H1 (cell line): ENCODE measurements around the gene HDHD5. TPM values are rescaled to one million over a fixed set of nuclear protein-coding genes. Genes with fewer than 3 reads are reported as not detected.
A peak's percentile ranks its signal among the peaks of the same experiment; 100 is the strongest.

Experiments used
- CTCF ChIA-PET: fragments of 300-600 bp; sonication (Branson Sonifier 250); formaldehyde crosslinking; loops from one replicate; lab custom pipeline; 2021; ENCODE audit not compliant: partially characterized antibody; lab: Charles Lee
- POLR2A ChIA-PET: fragments of 300-600 bp; sonication (Branson Sonifier 250); formaldehyde crosslinking; loops from one replicate; lab custom pipeline; 2021; ENCODE audit warnings: inconsistent platforms; ENCODE audit not compliant: partially characterized antibody; lab: Charles Lee
- DNase-seq, 2 experiments: peaks; one replicate each; pipeline versions ENCODE4 v3.0.0 to v3.0.0-alpha.2; 2010 to 2022; ENCODE audit warnings: low spot score in 2 of 2, low read depth in 1 of 2, mixed read lengths in 1 of 2
- FAIRE-seq: peaks from 2 replicates; lab custom pipeline; 2011; peaks lifted over from hg19 to GRCh38; lab: Jason Lieb, UNC
- H2AFZ ChIP-seq: 2 replicates; pipeline ENCODE4 v1.8.1; 2012; ENCODE audit warnings: low read length, inconsistent platforms
- H2AK5ac ChIP-seq: 2 replicates; pipeline ENCODE4 v1.6.1; 2013; ENCODE audit warnings: low read depth, low read length
- H2BK120ac ChIP-seq: replicated peaks from 2 replicates; pipeline ENCODE3; 2013; ENCODE audit warnings: low read depth, low read length, inconsistent platforms
- H2BK12ac ChIP-seq: 2 replicates; pipeline ENCODE4 v1.6.1; 2013; ENCODE audit warnings: low read depth, low read length
- H2BK15ac ChIP-seq: 2 replicates; pipeline ENCODE4 v1.6.1; 2013; ENCODE audit warnings: low read length
- H2BK20ac ChIP-seq: 2 replicates; pipeline ENCODE4 v1.6.1; 2013; ENCODE audit warnings: low read length
- H2BK5ac ChIP-seq: 2 replicates; pipeline ENCODE4 v1.6.1; 2013; ENCODE audit warnings: low read depth, low read length
- H3K14ac ChIP-seq: 2 replicates; pipeline ENCODE4 v1.6.1; 2013; ENCODE audit warnings: inconsistent platforms; ENCODE audit not compliant: insufficient read length
- H3K18ac ChIP-seq: 2 replicates; pipeline ENCODE4 v1.6.1; 2013; ENCODE audit warnings: low read length; ENCODE audit errors: extremely low read depth
- H3K23ac ChIP-seq: 2 replicates; pipeline ENCODE4 v1.6.1; 2013; ENCODE audit warnings: inconsistent platforms; ENCODE audit not compliant: insufficient read length
- H3K23me2 ChIP-seq: 2 replicates; pipeline ENCODE4 v1.6.1; 2013; ENCODE audit warnings: low read depth, low read length
- H3K27ac ChIP-seq: 2 replicates; pipeline ENCODE4 v1.6.1; 2011; ENCODE audit warnings: low read depth, low read length, inconsistent platforms
- H3K27me3 ChIP-seq, 4 experiments: replicated peaks in 1 of 4; 1 replicate in 1 of 4; 2 replicates in 3 of 4; pipeline versions ENCODE4 v1.6.1 to v1.8.1; 2011 to 2013; ENCODE audit warnings: low read length in 3 of 4, mild to moderate bottlenecking in 3 of 4, inconsistent platforms in 2 of 4, mixed read lengths in 2 of 4, moderate library complexity in 1 of 4; ENCODE audit not compliant: control insufficient read depth in 3 of 4, insufficient read depth in 3 of 4; ENCODE audit errors: extremely low read depth in 1 of 4
- H3K36me3 ChIP-seq, 4 experiments: 2 replicates each; pipeline versions ENCODE4 v1.6.1 to v1.8.1; 2011 to 2013; ENCODE audit warnings: mild to moderate bottlenecking in 4 of 4, low read length in 3 of 4, moderate library complexity in 2 of 4, control low read depth in 1 of 4, inconsistent platforms in 1 of 4; ENCODE audit not compliant: insufficient read depth in 4 of 4, control insufficient read depth in 2 of 4
- H3K4ac ChIP-seq: replicated peaks from 2 replicates; pipeline ENCODE3; 2013; ENCODE audit warnings: low read length, low read depth, mixed read lengths, inconsistent platforms; ENCODE audit not compliant: insufficient read length
- H3K4me1 ChIP-seq, 4 experiments: replicated peaks in 1 of 4; 1 replicate in 1 of 4; 2 replicates in 3 of 4; pipeline versions ENCODE4 v1.6.1 to v1.8.1; 2011 to 2013; ENCODE audit warnings: low read length in 3 of 4, inconsistent platforms in 2 of 4, mixed read lengths in 1 of 4; ENCODE audit not compliant: insufficient read depth in 4 of 4, control insufficient read depth in 3 of 4
- H3K4me2 ChIP-seq, 2 experiments: 2 replicates each; pipeline versions ENCODE4 v1.6.1 to v1.8.1; 2011 to 2013; ENCODE audit warnings: low read depth in 2 of 2, low read length in 2 of 2, control low read depth in 1 of 2, inconsistent platforms in 1 of 2, mild to moderate bottlenecking in 1 of 2; ENCODE audit not compliant: insufficient read depth in 1 of 2
- H3K4me3 ChIP-seq, 4 experiments: fragments of 200-600, 300-600 bp in 1 of 4; sonication (generic), shearing (Covaris generic), sonication (Bioruptor Twin) in 1 of 4; 2 replicates each; pipeline versions ENCODE4 v1.5.1 to v1.8.1; 2011 to 2016; ENCODE audit warnings: low read length in 4 of 4, low read depth in 3 of 4, control low read depth in 2 of 4, inconsistent platforms in 2 of 4, mild to moderate bottlenecking in 2 of 4, mixed read lengths in 1 of 4, moderate library complexity in 1 of 4; ENCODE audit not compliant: insufficient read depth in 2 of 4; ENCODE audit errors: extremely low read depth in 1 of 4
- H3K56ac ChIP-seq: replicated peaks from 2 replicates; pipeline ENCODE3; 2013; ENCODE audit warnings: low read depth, mild to moderate bottlenecking, mixed read lengths, low read length, inconsistent platforms; ENCODE audit not compliant: insufficient read length
- H3K79me1 ChIP-seq: 2 replicates; pipeline ENCODE4 v1.6.1; 2013; ENCODE audit warnings: low read depth, low read length, control low read depth
- H3K79me2 ChIP-seq, 2 experiments: 2 replicates each; pipeline versions ENCODE4 v1.6.1 to v1.8.1; 2012 to 2013; ENCODE audit warnings: low read length in 2 of 2, mild to moderate bottlenecking in 2 of 2, inconsistent platforms in 1 of 2; ENCODE audit not compliant: insufficient read depth in 2 of 2, control insufficient read depth in 1 of 2
- H3K9ac ChIP-seq, 4 experiments: replicated peaks in 1 of 4; 1 replicate in 1 of 4; 2 replicates in 3 of 4; pipeline versions ENCODE4 v1.6.1 to v1.8.1; 2011 to 2013; ENCODE audit warnings: low read depth in 3 of 4, low read length in 3 of 4, control low read depth in 2 of 4, mild to moderate bottlenecking in 2 of 4, moderate library complexity in 2 of 4, inconsistent platforms in 1 of 4; ENCODE audit errors: extremely low read depth in 1 of 4
- H3K9me3 ChIP-seq, 2 experiments: 2 replicates each; pipeline versions ENCODE4 v1.6.1 to v1.8.1; 2012 to 2013; ENCODE audit warnings: mild to moderate bottlenecking in 2 of 2, moderate library complexity in 2 of 2, control low read depth in 1 of 2, inconsistent platforms in 1 of 2, low read depth in 1 of 2, low read length in 1 of 2, mixed read lengths in 1 of 2; ENCODE audit not compliant: insufficient read depth in 2 of 2
- H4K20me1 ChIP-seq, 2 experiments: replicated peaks in 1 of 2; 2 replicates each; pipeline versions ENCODE3 to v1.8.1; 2011 to 2013; ENCODE audit warnings: inconsistent platforms in 2 of 2, low read length in 2 of 2, mild to moderate bottlenecking in 1 of 2; ENCODE audit not compliant: insufficient read depth in 2 of 2, control insufficient read depth in 1 of 2
- H4K5ac ChIP-seq: 2 replicates; pipeline ENCODE4 v1.6.1; 2013; ENCODE audit warnings: low read length, low read depth, mixed read lengths, inconsistent platforms; ENCODE audit not compliant: insufficient read length
- H4K8ac ChIP-seq: 2 replicates; pipeline ENCODE4 v1.8.0; 2013; ENCODE audit warnings: mild to moderate bottlenecking, moderate library complexity, low read length, inconsistent platforms; ENCODE audit not compliant: insufficient read depth; ENCODE audit errors: extremely low read depth
- H4K91ac ChIP-seq: replicated peaks from 2 replicates; pipeline ENCODE3; 2013; ENCODE audit warnings: low read length, mixed read lengths, inconsistent platforms; ENCODE audit not compliant: insufficient read length
- ATF3 ChIP-seq: IDR thresholded peaks from 2 replicates; pipeline ENCODE4 v1.6.1; 2011; ENCODE audit warnings: low read depth, mild to moderate bottlenecking, low read length; ENCODE audit not compliant: insufficient read depth
- CEBPB ChIP-seq: IDR thresholded peaks from 2 replicates; pipeline ENCODE4 v1.6.1; 2012; ENCODE audit warnings: low read depth, low read length
- CTBP2 ChIP-seq: IDR thresholded peaks from 2 replicates; pipeline ENCODE4 v1.7.0; 2011; ENCODE audit warnings: borderline replicate concordance, mild to moderate bottlenecking, moderate library complexity, mixed read lengths, low read length; ENCODE audit not compliant: insufficient read depth, insufficient read length
- FOSL1 ChIP-seq: IDR thresholded peaks from 2 replicates; pipeline ENCODE4 v1.6.1; 2011; ENCODE audit warnings: mild to moderate bottlenecking, low read depth, low read length, moderate library complexity; ENCODE audit not compliant: insufficient read depth
- JUND ChIP-seq: IDR thresholded peaks from 2 replicates; pipeline ENCODE4 v1.6.1; 2011; ENCODE audit warnings: mild to moderate bottlenecking, improper control_type of control experiment, low read length
- MAFK ChIP-seq: IDR thresholded peaks from 2 replicates; pipeline ENCODE4 v1.6.1; 2012; ENCODE audit warnings: low read depth, mild to moderate bottlenecking, improper control_type of control experiment, low read length
- NANOG ChIP-seq: IDR thresholded peaks from 2 replicates; pipeline ENCODE4 v1.6.1; 2011; ENCODE audit warnings: low read length, low read depth, mild to moderate bottlenecking, inconsistent platforms; ENCODE audit not compliant: insufficient read depth, poor library complexity, severe bottlenecking
- NRF1 ChIP-seq: IDR thresholded peaks from 2 replicates; pipeline ENCODE4 v1.6.1; 2011; ENCODE audit warnings: mild to moderate bottlenecking, low read depth, low read length, improper control_type of control experiment
- POU5F1 ChIP-seq: IDR thresholded peaks from 2 replicates; pipeline ENCODE4 v1.6.1; 2011; ENCODE audit warnings: low read depth, mild to moderate bottlenecking, low read length, moderate library complexity
- RXRA ChIP-seq: IDR thresholded peaks from 2 replicates; pipeline ENCODE4 v1.6.1; 2011; ENCODE audit warnings: low read depth, mild to moderate bottlenecking, low read length, moderate library complexity; ENCODE audit not compliant: insufficient read depth
- SIX5 ChIP-seq: IDR thresholded peaks from 2 replicates; pipeline ENCODE4 v1.6.1; 2011; ENCODE audit warnings: mild to moderate bottlenecking, low read depth, low read length
- SUZ12 ChIP-seq: fragments of 200-600 bp; sonication (generic); IDR thresholded peaks from 2 replicates; pipeline ENCODE4 v1.6.1; 2012; ENCODE audit warnings: mild to moderate bottlenecking, inconsistent platforms, low read length, moderate library complexity, mixed read lengths
- WGBS, 2 experiments: shearing (Covaris generic) in 1 of 2; methylation state at CpG; one replicate each; pipeline versions ENCODE4 v1.1.6 to v1.1.7; 2013 to 2015; ENCODE audit warnings: low lambda C conversion rate in 2 of 2, mixed read lengths in 2 of 2, inconsistent platforms in 1 of 2, low coverage in 1 of 2, missing lambda C conversion rate in 1 of 2; ENCODE audit not compliant: insufficient replicate concordance in 2 of 2, insufficient coverage in 1 of 2, insufficient read length in 1 of 2; ENCODE audit errors: extremely low coverage in 1 of 2, missing lambda C conversion rate in 1 of 2; 5-methylcytosine and 5-hydroxymethylcytosine counted together
- polyA plus RNA-seq, 7 experiments: library from polyadenylated mRNA; depleted of rRNA in 3 of 7; stranded (reverse) in 5 of 7; unstranded in 2 of 7; fragments of >200 nt in 5 of 7; fragments of 200-250 nt in 2 of 7; gene quantifications; 1 replicate in 5 of 7; 2 replicates in 1 of 7; 4 replicates in 1 of 7; pipeline versions ENCODE4 v1.2.1 to v1.2.3, GENCODE V29; 2011 to 2013; ENCODE audit warnings: missing spikeins in 2 of 7, mixed read lengths in 2 of 7
- total RNA-seq: library from RNA; stranded (reverse); fragmentation: NEBNext Ultra II Directional; extraction: Animal tissue kit (Norgen Biotek cat#: 25700); gene quantifications from 2 replicates; pipeline ENCODE4 v1.2.1, GENCODE V29; 2021

HDHD5 gene
- total and polyA plus RNA-seq, 2 of the 8 experiments (the other 6 are each of a cell fraction or from before 2014, with no cell fraction given) = 68.3 to 123 TPM

- no peak overlapping the region for H3K18ac ChIP-seq
- H4K5ac ChIP-seq = no peak overlapping the region
- ChIA-PET CTCF (interaction anchor here (0.6 to 3.0 kb wide), 5 partner anchors 9 to 628 kb away, joined by 3 to 16 read pairs (median 4); no protein-coding TSS in a partner anchor), POLR2A (no interaction called here)
- no peak overlapping the region for H3K4ac ChIP-seq
- H3K79me1 ChIP-seq = no peaks in the 10 kb centered on the region
- H2BK12ac ChIP-seq = 0 out of 2 replicates have a peak overlapping the region, but pooled peaks have one; percentile 55
- no peak overlapping the region for H4K91ac ChIP-seq
- H3K27ac ChIP-seq = no peak overlapping the region
- H3K56ac ChIP-seq = no peak overlapping the region
- no peaks in the 10 kb centered on the region for H3K79me2 ChIP-seq
- H3K4me2 ChIP-seq = no peak overlapping the region
- FAIRE-seq (no peak), DNase-seq (no peak)
- H2AFZ ChIP-seq = no peak overlapping the region
- H3K4me1 ChIP-seq = no peaks in the 10 kb centered on the region
- H2BK5ac ChIP-seq = no peak overlapping the region
- peaks cover 0 to 11% (median 2%) of the 10 kb centered on the region in 4 experiments; a peak in 1 of 8 replicates for H3K36me3 ChIP-seq
- no peaks in the 10 kb centered on the region for H3K9me3 ChIP-seq
- H3K14ac ChIP-seq = no peak overlapping the region
- H3K4me3 ChIP-seq = no peak overlapping the region
- no peak overlapping the region for H2BK120ac ChIP-seq
- H2AK5ac ChIP-seq = no peak overlapping the region
- H3K23me2 ChIP-seq = no peaks in the 10 kb centered on the region
- no peak overlapping the region for H3K9ac ChIP-seq
- H3K23ac ChIP-seq = no peak overlapping the region
- 90% methylated on average over 12 of the region's 13 CpGs; no CpG with 5 or more reads in 1 of the 2 experiments for WGBS, 2 experiments
- H2BK15ac ChIP-seq = no peak overlapping the region
- peaks cover 0 to 2% of the 10 kb centered on the region in 2 experiments for H4K20me1 ChIP-seq
- 0 out of 2 replicates have a peak overlapping the region, but pooled peaks have one; percentile 35 for H4K8ac ChIP-seq
- H2BK20ac ChIP-seq = no peak overlapping the region
- H3K27me3 ChIP-seq = peaks cover 0 to 1% (median 0%) of the 10 kb centered on the region in 4 experiments; a peak in 1 of 7 replicates
- TF ChIP-seq NRF1 (no peak), CEBPB (no peak), SUZ12 (no peak), CTBP2 (no peak), NANOG (no peak), POU5F1 (no peak), JUND (no peak), RXRA (no peak), MAFK (no peak), FOSL1 (no peak), SIX5 (no peak), ATF3 (no peak)
Measured at GRCh38 chr22:17110791-17111550, 48.1 kb downstream of the HDHD5 start.
